HepG2 (cell line): Measurements from ENCODE around the gene BPIFB6. TPM values are rescaled to one million over a fixed set of nuclear protein-coding genes. Genes with fewer than 3 reads are reported as not detected.

Experiments
- ATAC-seq: fragments of 200-7000 bp; cut with Tn5 transposase; 3 replicates; pipeline ENCODE4 v1.9.1; 2020; ENCODE audit warnings: mild to moderate bottlenecking, moderate library complexity
- BruUV-seq: library from RNA; stranded (reverse); fragments of 400-500 nt; replicated peaks from 2 replicates; lab custom pipeline; 2021; lab: Mats Ljungman, UMichigan
- CTCF ChIA-PET: fragments of 300-600 bp; formaldehyde crosslinking; extraction: SDS; loops from one replicate; lab custom pipeline; 2021; ENCODE audit warnings: low total read pairs, inconsistent platforms, low intra/inter-chr PET ratio; lab: Yijun Ruan, JAX
- POLR2A ChIA-PET: fragments of 350-600 bp; sonication (Branson Sonifier 250); formaldehyde crosslinking; loops from one replicate; lab custom pipeline; 2020; ENCODE audit warnings: antibody characterized with exemption, inconsistent platforms; lab: Yijun Ruan, JAX
- DNase-seq: peaks from one replicate; pipeline ENCODE4 v3.0.0-alpha.2; 2015; ENCODE audit warnings: low spot score
- FAIRE-seq: peaks from 3 replicates; lab custom pipeline; 2011; peaks lifted over from hg19 to GRCh38; lab: Jason Lieb, UNC
- H2AFZ ChIP-seq: one replicate; pipeline ENCODE4 v1.6.1; 2011; ENCODE audit warnings: low read length, inconsistent platforms
- H3K27ac ChIP-seq: fragments of 300-600 bp; 3 replicates; pipeline ENCODE4 v1.8.0; 2011; ENCODE audit warnings: mixed run types, mild to moderate bottlenecking, mixed read lengths, low read length, inconsistent platforms; ENCODE audit not compliant: insufficient read depth; ENCODE audit errors: extremely low read length
- H3K27me3 ChIP-seq, 2 experiments: fragments of 200-600 bp in 1 of 2; 2 replicates in 1 of 2; 3 replicates in 1 of 2; pipeline versions ENCODE4 v1.6.0 to v1.8.0; 2011; ENCODE audit warnings: low read length in 2 of 2, mild to moderate bottlenecking in 2 of 2, moderate library complexity in 2 of 2, inconsistent platforms in 1 of 2; ENCODE audit not compliant: insufficient read depth in 2 of 2, control insufficient read depth in 1 of 2
- H3K36me3 ChIP-seq, 2 experiments: fragments of 200-600 bp in 1 of 2; replicated peaks in 1 of 2; 2 replicates in 1 of 2; 3 replicates in 1 of 2; pipeline versions ENCODE4 v1.5.1 to v1.8.0; 2011; ENCODE audit warnings: low read length in 2 of 2, inconsistent platforms in 1 of 2; ENCODE audit not compliant: insufficient read depth in 2 of 2, control insufficient read depth in 1 of 2
- H3K4me1 ChIP-seq: 2 replicates; pipeline ENCODE4 v1.5.1; 2012; ENCODE audit warnings: low read length, inconsistent platforms; ENCODE audit not compliant: insufficient read depth
- H3K4me2 ChIP-seq: 2 replicates; pipeline ENCODE4 v1.6.0; 2011; ENCODE audit warnings: low read depth, low read length, inconsistent platforms
- H3K4me3 ChIP-seq, 3 experiments: fragments of 200-600 bp in 1 of 3; sonication (generic), shearing (Covaris generic) in 1 of 3; replicated peaks in 1 of 3; 2 replicates each; pipeline ENCODE4 v1.5.1; 2011 to 2016; ENCODE audit warnings: low read length in 3 of 3, inconsistent platforms in 2 of 3, low read depth in 2 of 3, mild to moderate bottlenecking in 2 of 3, control low read depth in 1 of 3, mixed read lengths in 1 of 3; ENCODE audit not compliant: insufficient read depth in 1 of 3
- H3K79me2 ChIP-seq: one replicate; pipeline ENCODE4 v1.6.1; 2011; ENCODE audit warnings: low read length, inconsistent platforms; ENCODE audit not compliant: insufficient read depth
- H3K9ac ChIP-seq: 2 replicates; pipeline ENCODE4 v1.6.0; 2011; ENCODE audit warnings: mild to moderate bottlenecking, low read depth, low read length, inconsistent platforms; ENCODE audit not compliant: insufficient read depth
- H3K9me3 ChIP-seq: 2 replicates; pipeline ENCODE4 v1.5.1; 2012; ENCODE audit warnings: mild to moderate bottlenecking, low read length
- H4K20me1 ChIP-seq: 2 replicates; pipeline ENCODE4 v1.6.0; 2011; ENCODE audit warnings: inconsistent platforms, mild to moderate bottlenecking, low read length, moderate library complexity; ENCODE audit not compliant: insufficient read depth
- BCL6 ChIP-seq: IDR thresholded peaks from 2 replicates; pipeline ENCODE4 v1.6.1; 2016; ENCODE audit warnings: missing genetic modification reagents, missing compliant biosample characterization
- CENPT ChIP-seq: sonication (generic); formaldehyde crosslinking; IDR thresholded peaks from 2 replicates; pipeline ENCODE4 v1.8.0; 2022; ENCODE audit warnings: low read depth, mild to moderate bottlenecking, moderate library complexity, missing genetic modification reagents
- DPF2 ChIP-seq: sonication (generic); formaldehyde crosslinking; IDR thresholded peaks from 2 replicates; pipeline ENCODE4 v1.4.0; 2020; ENCODE audit warnings: mild to moderate bottlenecking, low read depth, missing genetic modification reagents, borderline replicate concordance
- EED ChIP-seq: sonication (generic); formaldehyde crosslinking; IDR thresholded peaks from 2 replicates; pipeline ENCODE4 v1.5.0; 2020; ENCODE audit warnings: mild to moderate bottlenecking, missing genetic modification reagents
- KMT2B ChIP-seq: IDR thresholded peaks from 2 replicates; pipeline ENCODE4 v1.6.1; 2016; ENCODE audit warnings: missing genetic modification reagents, missing compliant biosample characterization
- ZNF142 ChIP-seq: sonication (generic); formaldehyde crosslinking; IDR thresholded peaks from 2 replicates; pipeline ENCODE4 v1.4.0; 2020; ENCODE audit warnings: missing genetic modification reagents
- ZNF572 ChIP-seq: sonication (generic); formaldehyde crosslinking; IDR thresholded peaks from 2 replicates; pipeline ENCODE4 v1.5.1; 2020; ENCODE audit warnings: mild to moderate bottlenecking, missing genetic modification reagents
- ZNF605 ChIP-seq: sonication (generic); formaldehyde crosslinking; IDR thresholded peaks from 2 replicates; pipeline ENCODE4 v1.8.0; 2022; ENCODE audit warnings: mild to moderate bottlenecking, missing genetic modification reagents
- ZNF766 ChIP-seq: sonication (generic); formaldehyde crosslinking; IDR thresholded peaks from 2 replicates; pipeline ENCODE4 v1.5.0; 2020; ENCODE audit warnings: missing genetic modification reagents, borderline replicate concordance
- ZNF768 ChIP-seq: sonication (generic); formaldehyde crosslinking; IDR thresholded peaks from 2 replicates; pipeline ENCODE4 v1.4.0; 2020; ENCODE audit warnings: missing genetic modification reagents
- ZNF781 ChIP-seq: sonication (generic); formaldehyde crosslinking; IDR thresholded peaks from 2 replicates; pipeline ENCODE4 v1.5.1; 2020; ENCODE audit warnings: borderline replicate concordance, mild to moderate bottlenecking, missing genetic modification reagents; ENCODE audit errors: not compliant biosample characterization
- ZNF788 ChIP-seq: sonication (generic); formaldehyde crosslinking; IDR thresholded peaks from 2 replicates; pipeline ENCODE4 v1.5.0; 2020; ENCODE audit warnings: mild to moderate bottlenecking, missing genetic modification reagents, borderline replicate concordance
- ZSCAN12 ChIP-seq: sonication (generic); formaldehyde crosslinking; IDR thresholded peaks from 2 replicates; pipeline ENCODE4 v1.9.0; 2021; ENCODE audit warnings: mild to moderate bottlenecking, missing genetic modification reagents
- ZSCAN31 ChIP-seq: sonication (generic); formaldehyde crosslinking; IDR thresholded peaks from 2 replicates; pipeline ENCODE4 v1.5.0; 2020; ENCODE audit warnings: low read depth, mild to moderate bottlenecking, missing genetic modification reagents
- WGBS: methylation state at CpG from one replicate; pipeline ENCODE4 v1.1.6; 2017; ENCODE audit warnings: low lambda C conversion rate; 5-methylcytosine and 5-hydroxymethylcytosine counted together
- in situ Hi-C: cut with HindIII; loops from 2 replicates; pipeline ENCODE4 v1.10.0; 2017; ENCODE audit warnings: low pct_unique_long_range_greater_than_20kb; ENCODE audit not compliant: extremely low pct_ligation_motif_present
- intact Hi-C: fragments of 100-400 bp; cut with micrococcal nuclease; formaldehyde crosslinking; loops from one replicate; pipeline ENCODE4 v1.10.0; 2022; ENCODE audit not compliant: unreplicated experiment
- polyA plus RNA-seq, 8 experiments: library from polyadenylated mRNA; depleted of rRNA in 3 of 8; stranded (reverse) in 7 of 8; unstranded in 1 of 8; fragments of >200 nt; fragmentation: Illumina TruSeq in 4 of 8; extraction: Trizol in 4 of 8; gene quantifications; 2 replicates each; pipeline versions ENCODE4 v1.2.1 to v1.2.3, GENCODE V29; 2011 to 2016; ENCODE audit warnings: low read depth in 4 of 8, missing spikeins in 1 of 8, mixed read lengths in 1 of 8; ENCODE audit not compliant: insufficient read depth in 1 of 8
- total RNA-seq, 5 experiments: library from RNA; depleted of rRNA; stranded (reverse); fragments of >200 nt; fragmentation: Illumina TruSeq; extraction: Trizol; gene quantifications; 2 replicates each; pipeline ENCODE4 v1.2.3, GENCODE V29; 2016; ENCODE audit warnings: low read depth in 1 of 5
- TF ChIP-seq, protein P1 (sequence below): IDR thresholded peaks from 2 replicates; pipeline ENCODE4 v1.6.1; 2016; ENCODE audit warnings: mild to moderate bottlenecking, missing biosample characterization, missing genetic modification reagents

Gene BPIFB6
- total and polyA plus RNA-seq, 2 of the 13 experiments (the other 11 are each of a cell fraction or from before 2014, with no cell fraction given) = 0.13 to 1.7 TPM

DNA sequence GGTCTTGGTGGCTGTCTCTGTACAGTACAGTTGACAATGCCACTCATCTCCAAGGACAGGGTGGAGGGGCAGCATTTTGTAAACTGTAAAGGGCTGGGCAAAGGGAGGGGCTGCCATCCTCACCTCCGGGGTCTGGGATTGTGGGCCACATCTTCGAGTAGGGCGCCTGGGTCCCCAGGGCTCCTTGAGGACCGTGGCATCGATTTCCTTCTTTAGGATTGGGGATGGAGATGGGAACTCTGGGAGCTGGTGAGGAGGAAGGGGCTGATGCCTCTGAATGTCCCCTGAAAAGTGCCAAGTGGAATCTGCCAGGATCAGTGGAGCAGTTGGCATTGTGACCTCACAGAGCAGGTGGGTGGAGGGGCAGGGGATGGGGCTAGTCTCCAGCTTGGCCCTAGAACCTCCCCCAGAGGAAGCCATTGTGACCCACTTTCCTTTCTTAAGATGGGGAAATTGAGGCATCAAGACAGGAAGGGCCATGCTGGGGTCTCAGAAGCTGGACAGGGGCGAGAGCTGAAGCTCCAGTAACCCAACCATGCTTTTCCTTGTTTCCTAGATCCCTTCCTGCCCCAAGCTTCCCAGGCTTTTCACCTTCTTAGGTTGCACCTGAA lies 27.2 kb upstream of the BPIFB6 start, which contains the start of gene SUN5:
TSS of gene SUN5 (minus strand) at position 293 of the 611 bp plus-strand sequence. CDS start at position 200, 93 bp downstream.
- intact Hi-C loops (loop anchor here (10.0 kb wide), 1 partner anchor 209 kb away; no protein-coding TSS in a partner anchor), in situ Hi-C loops (loop anchor here (5.0 kb wide), 1 partner anchor 102 kb away; no protein-coding TSS in a partner anchor)
- ChIA-PET POLR2A (interaction anchor here (0.7 kb wide), 1 partner anchor 20 kb away, joined by 3 read pairs; no protein-coding TSS in a partner anchor), CTCF (interaction anchor here (1.7 to 2.3 kb wide), 4 partner anchors 9 to 214 kb away, joined by 4 to 11 read pairs (median 6); no protein-coding TSS in a partner anchor)
- Histone ChIP-seq H3K79me2 (peaks cover 18% of the 10 kb centered on the region), H3K4me2 (peak within 1 kb of the TSS; percentile 91), H3K36me3 (no peaks in the 10 kb centered on the region), H3K4me1 (peaks cover 86% of the 10 kb centered on the region), H3K9me3 (no peaks in the 10 kb centered on the region), H3K27ac (no peak within 1 kb of the TSS), H3K4me3 (no peak within 1 kb of the TSS; a peak in 1 of 6 replicates), H3K9ac (no peak within 1 kb of the TSS), H3K27me3 (peaks cover 0 to 6% of the 10 kb centered on the region in 2 experiments; a peak in 1 of 5 replicates), H4K20me1 (no peaks in the 10 kb centered on the region), H2AFZ (no peak within 1 kb of the TSS)
- 32% methylated on average over 6 of the region's 6 CpGs for WGBS
- no peak for ATAC-seq
- FAIRE-seq = no peak
- TF ChIP-seq ZNF572 (CRISPR knock-in tag) (0 out of 2 replicates have a peak, but pooled peaks have one; percentile 65), CENPT (CRISPR knock-in tag) (no peak), ZNF788 (CRISPR knock-in tag) (0 out of 2 replicates have a peak, but pooled peaks have one; percentile 41), ZNF605 (CRISPR knock-in tag) (no peak), ZNF768 (CRISPR knock-in tag) (0 out of 2 replicates have a peak, but pooled peaks have one; percentile 4), ZNF766 (CRISPR knock-in tag) (no peak), DPF2 (CRISPR knock-in tag) (no peak), ZSCAN31 (CRISPR knock-in tag) (0 out of 2 replicates have a peak, but pooled peaks have one; percentile 25), ZNF781 (CRISPR knock-in tag) (no peak), KMT2B (CRISPR knock-in tag) (no peak), BCL6 (CRISPR knock-in tag) (no peak), EED (CRISPR knock-in tag) (peak; percentile 62; the same call in 1 of the 2 replicates), ZSCAN12 (CRISPR knock-in tag) (no peak), ZNF142 (CRISPR knock-in tag) (0 out of 2 replicates have a peak, but pooled peaks have one; percentile 6)
- TF ChIP-seq, protein P1, sequence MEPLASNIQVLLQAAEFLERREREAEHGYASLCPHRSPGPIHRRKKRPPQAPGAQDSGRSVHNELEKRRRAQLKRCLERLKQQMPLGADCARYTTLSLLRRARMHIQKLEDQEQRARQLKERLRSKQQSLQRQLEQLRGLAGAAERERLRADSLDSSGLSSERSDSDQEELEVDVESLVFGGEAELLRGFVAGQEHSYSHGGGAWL (CRISPR knock-in tag) = 0 out of 2 replicates have a peak, but pooled peaks have one; percentile 49
- no TSS peak for BruUV-seq
- DNase-seq = no peak
